ENCODE data around the gene CAPN8.

DNA sequence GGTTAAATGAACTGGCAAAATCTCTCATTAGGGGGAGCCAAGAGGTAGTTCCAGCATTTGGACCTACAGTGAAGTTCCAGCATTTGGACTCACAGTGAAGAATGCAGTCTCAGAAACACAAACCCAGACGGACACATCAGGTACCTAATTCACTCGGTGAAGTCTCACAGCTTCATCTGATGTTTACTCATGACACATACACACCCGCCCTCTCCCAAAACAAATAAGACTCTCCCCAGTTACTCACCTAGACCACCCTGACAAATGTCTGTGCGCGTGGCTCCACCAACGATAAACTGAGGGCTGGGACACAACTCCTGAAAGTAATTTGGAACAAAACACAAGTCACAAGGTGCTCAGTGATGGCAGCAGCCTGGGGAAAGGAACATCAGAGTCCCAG lies 11.4 kb downstream of the CAPN8 start:
- TF ChIP-seq, protein P1, sequence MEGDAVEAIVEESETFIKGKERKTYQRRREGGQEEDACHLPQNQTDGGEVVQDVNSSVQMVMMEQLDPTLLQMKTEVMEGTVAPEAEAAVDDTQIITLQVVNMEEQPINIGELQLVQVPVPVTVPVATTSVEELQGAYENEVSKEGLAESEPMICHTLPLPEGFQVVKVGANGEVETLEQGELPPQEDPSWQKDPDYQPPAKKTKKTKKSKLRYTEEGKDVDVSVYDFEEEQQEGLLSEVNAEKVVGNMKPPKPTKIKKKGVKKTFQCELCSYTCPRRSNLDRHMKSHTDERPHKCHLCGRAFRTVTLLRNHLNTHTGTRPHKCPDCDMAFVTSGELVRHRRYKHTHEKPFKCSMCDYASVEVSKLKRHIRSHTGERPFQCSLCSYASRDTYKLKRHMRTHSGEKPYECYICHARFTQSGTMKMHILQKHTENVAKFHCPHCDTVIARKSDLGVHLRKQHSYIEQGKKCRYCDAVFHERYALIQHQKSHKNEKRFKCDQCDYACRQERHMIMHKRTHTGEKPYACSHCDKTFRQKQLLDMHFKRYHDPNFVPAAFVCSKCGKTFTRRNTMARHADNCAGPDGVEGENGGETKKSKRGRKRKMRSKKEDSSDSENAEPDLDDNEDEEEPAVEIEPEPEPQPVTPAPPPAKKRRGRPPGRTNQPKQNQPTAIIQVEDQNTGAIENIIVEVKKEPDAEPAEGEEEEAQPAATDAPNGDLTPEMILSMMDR (IDR thresholded peaks at IDR 0.05; ENCODE audit: borderline replicate concordance, extremely low read depth, low read length, poor library complexity, severe bottlenecking): no peak
- no peak for TF ChIP-seq EZH2 (IDR thresholded peaks at IDR 0.05; ENCODE audit: borderline replicate concordance, low read depth, low read length, severe bottlenecking)

Data from DND-41 (cell line).